A549 (cell line): ENCODE measurements around the gene AKR7A3. TPM values are rescaled to one million over a fixed set of nuclear protein-coding genes. Genes with fewer than 3 reads are reported as not detected.

Source experiments
- ATAC-seq, 2 experiments: fragments of 200-7000 bp in 1 of 2; fragments of >200 bp in 1 of 2; cut with Nextera tagmentation in 1 of 2; cut with Tn5 transposase in 1 of 2; 3 replicates each; pipeline versions ENCODE4 v1.8.0 to v1.9.1; 2018 to 2020; ENCODE audit warnings: mild to moderate bottlenecking in 1 of 2, moderate library complexity in 1 of 2
- CTCF ChIA-PET: fragments of 300-600 bp; sonication (Branson Sonifier 250); formaldehyde crosslinking; extraction: SDS; loops from one replicate; lab custom pipeline; 2021; ENCODE audit warnings: antibody characterized with exemption, inconsistent platforms; lab: Yijun Ruan, JAX
- POLR2A ChIA-PET: fragments of 350-600 bp; formaldehyde crosslinking; extraction: SDS; loops from one replicate; lab custom pipeline; 2021; ENCODE audit warnings: antibody characterized with exemption, inconsistent platforms; lab: Yijun Ruan, JAX
- DNase-seq, 2 experiments: peaks; one replicate each; pipeline versions ENCODE4 v3.0.0 to v3.0.0-alpha.2; 2011 to 2016; ENCODE audit warnings: low read depth in 1 of 2, low spot score in 1 of 2
- FAIRE-seq: peaks from 2 replicates; lab custom pipeline; 2011; peaks lifted over from hg19 to GRCh38; lab: Jason Lieb, UNC
- H3K27ac ChIP-seq, 2 experiments: fragments of >200 bp; sonication (Bioruptor Twin); formaldehyde crosslinking; 3 replicates each; pipeline ENCODE4 v1.5.1; 2016 to 2017
- H3K4me1 ChIP-seq: fragments of >200 bp; sonication (Bioruptor Twin); formaldehyde crosslinking; 3 replicates; pipeline ENCODE4 v1.6.1; 2016
- H3K4me2 ChIP-seq: fragments of >200 bp; sonication (Bioruptor Twin); formaldehyde crosslinking; 3 replicates; pipeline ENCODE4 v1.6.1; 2016
- H3K4me3 ChIP-seq: fragments of >200 bp; sonication (Bioruptor Twin); formaldehyde crosslinking; 3 replicates; pipeline ENCODE4 v1.5.1; 2016
- H3K9me3 ChIP-seq: fragments of >200 bp; sonication (Bioruptor Twin); formaldehyde crosslinking; 3 replicates; pipeline ENCODE4 v1.6.1; 2016
- BCL3 ChIP-seq: fragments of >200 bp; sonication (Bioruptor Twin); formaldehyde crosslinking; IDR thresholded peaks from 3 replicates; pipeline ENCODE4 v1.6.1; 2016
- CBX2 ChIP-seq: fragments of 200-600 bp; sonication (generic); IDR thresholded peaks from 2 replicates; pipeline ENCODE4 v1.6.1; 2016; ENCODE audit warnings: low read depth, mild to moderate bottlenecking, borderline replicate concordance
- CBX8 ChIP-seq: fragments of 200-600 bp; sonication (generic); IDR thresholded peaks from 2 replicates; pipeline ENCODE4 v1.6.1; 2016
- CEBPB ChIP-seq, 2 experiments: fragments of >200 bp in 1 of 2; sonication (Bioruptor Twin) in 1 of 2; formaldehyde crosslinking in 1 of 2; IDR thresholded peaks; 2 replicates each; pipeline ENCODE4 v1.6.1; 2012 to 2016
- CHD4 ChIP-seq: fragments of 200-600 bp; sonication (generic); IDR thresholded peaks from 2 replicates; pipeline ENCODE4 v1.6.1; 2016; ENCODE audit warnings: antibody characterized with exemption, mild to moderate bottlenecking, borderline replicate concordance
- EHF ChIP-seq: fragments of 250-450 bp; sonication (Bioruptor Pico); IDR thresholded peaks from 2 replicates; pipeline ENCODE4 v1.5.0; 2020; ENCODE audit warnings: mild to moderate bottlenecking
- EHMT2 ChIP-seq: fragments of 200-600 bp; sonication (generic); IDR thresholded peaks from 2 replicates; pipeline ENCODE4 v1.6.1; 2016; ENCODE audit warnings: antibody characterized with exemption, low read depth, mild to moderate bottlenecking, moderate library complexity
- EP300 ChIP-seq, 2 experiments: fragments of >200 bp; sonication (Bioruptor Twin); formaldehyde crosslinking; IDR thresholded peaks; 2 replicates in 1 of 2; 3 replicates in 1 of 2; pipeline ENCODE4 v1.6.1; 2016 to 2017
- FOSL2 ChIP-seq, 2 experiments: fragments of 450-650 bp in 1 of 2; fragments of >200 bp in 1 of 2; sonication (Bioruptor Twin) in 1 of 2; formaldehyde crosslinking; IDR thresholded peaks; 2 replicates each; pipeline versions ENCODE4 v1.5.0 to v1.6.1; 2016 to 2020; ENCODE audit warnings: mild to moderate bottlenecking in 1 of 2, moderate library complexity in 1 of 2
- HEYL ChIP-seq: fragments of 250-450 bp; sonication (Bioruptor Pico); IDR thresholded peaks from 2 replicates; pipeline ENCODE4 v1.8.0; 2021; ENCODE audit warnings: mild to moderate bottlenecking, moderate library complexity
- HOXB13 ChIP-seq: fragments of 250-450 bp; sonication (Bioruptor Pico); IDR thresholded peaks from 2 replicates; pipeline ENCODE4 v1.5.0; 2020; ENCODE audit warnings: low read depth, mild to moderate bottlenecking, moderate library complexity
- HOXB5 ChIP-seq: fragments of 250-450 bp; sonication (Bioruptor Pico); IDR thresholded peaks from 2 replicates; pipeline ENCODE4 v1.5.0; 2020; ENCODE audit warnings: mild to moderate bottlenecking, moderate library complexity
- JUNB ChIP-seq: fragments of >200 bp; sonication (Bioruptor Twin); formaldehyde crosslinking; IDR thresholded peaks from 2 replicates; pipeline ENCODE4 v1.6.1; 2016
- KDM1A ChIP-seq: fragments of 200-600 bp; sonication (generic); IDR thresholded peaks from 2 replicates; pipeline ENCODE4 v1.6.1; 2016; ENCODE audit warnings: low read depth, mild to moderate bottlenecking
- KDM5A ChIP-seq: fragments of 200-600 bp; sonication (generic); IDR thresholded peaks from 2 replicates; pipeline ENCODE4 v1.6.1; 2016; ENCODE audit warnings: antibody characterized with exemption, mild to moderate bottlenecking
- MAFK ChIP-seq: fragments of 450-650 bp; IDR thresholded peaks from 2 replicates; pipeline ENCODE4 v1.6.1; 2014; ENCODE audit not compliant: partially characterized antibody
- NFE2L2 ChIP-seq: fragments of 150-350 bp; conservative IDR thresholded peaks from 2 replicates; pipeline ENCODE4 v1.6.1; 2014; ENCODE audit warnings: low read length
- POLR2A ChIP-seq: IDR thresholded peaks from 2 replicates; pipeline ENCODE4 v1.6.1; 2012; ENCODE audit warnings: mild to moderate bottlenecking, low read length
- POLR2AphosphoS2 ChIP-seq: conservative IDR thresholded peaks from 2 replicates; pipeline ENCODE4 v1.6.1; 2012; ENCODE audit warnings: low read length, improper control_type of control experiment, inconsistent platforms
- RCOR1 ChIP-seq: fragments of 150-350 bp; IDR thresholded peaks from 2 replicates; pipeline ENCODE4 v1.6.1; 2014; ENCODE audit warnings: antibody characterized with exemption, low read length, low read depth
- RNF2 ChIP-seq: fragments of 200-600 bp; sonication (generic); IDR thresholded peaks from 2 replicates; pipeline ENCODE4 v1.6.1; 2016; ENCODE audit warnings: low read depth, mild to moderate bottlenecking, antibody characterized with exemption, moderate library complexity, borderline replicate concordance
- SMC3 ChIP-seq: fragments of >200 bp; sonication (Bioruptor Twin); formaldehyde crosslinking; IDR thresholded peaks from 3 replicates; pipeline ENCODE4 v1.6.1; 2018; ENCODE audit warnings: inconsistent platforms
- SREBF2 ChIP-seq: fragments of 450-650 bp; IDR thresholded peaks from 2 replicates; pipeline ENCODE4 v1.6.1; 2014; ENCODE audit warnings: mild to moderate bottlenecking, moderate library complexity
- TFCP2L1 ChIP-seq: fragments of 250-450 bp; sonication (Bioruptor Pico); IDR thresholded peaks from 2 replicates; pipeline ENCODE4 v1.5.0; 2021; ENCODE audit warnings: mild to moderate bottlenecking
- USF2 ChIP-seq: fragments of 450-650 bp; IDR thresholded peaks from 2 replicates; pipeline ENCODE4 v1.6.1; 2014; ENCODE audit warnings: antibody characterized with exemption
- ZSCAN20 ChIP-seq: fragments of 250-450 bp; sonication (Bioruptor Pico); IDR thresholded peaks from 2 replicates; pipeline ENCODE4 v1.8.0; 2022; ENCODE audit warnings: mild to moderate bottlenecking, moderate library complexity
- WGBS: methylation state at CpG from one replicate; pipeline ENCODE4 v1.1.6; 2017; ENCODE audit errors: missing lambda C conversion rate; 5-methylcytosine and 5-hydroxymethylcytosine counted together
- polyA plus RNA-seq, 4 experiments: library from polyadenylated mRNA; depleted of rRNA in 3 of 4; stranded (reverse); fragments of >200 nt; fragmentation: RNase III in 1 of 4; extraction: RNeasy Plus Mini Kit Qiagen cat#74134 plus additional on column Dnase treatment in 1 of 4; gene quantifications; 2 replicates in 3 of 4; 3 replicates in 1 of 4; pipeline ENCODE4 v1.2.3, GENCODE V29; 2011 to 2017
- TF ChIP-seq, protein P1 (sequence below): fragments of 250-450 bp; sonication (Bioruptor Pico); IDR thresholded peaks from 2 replicates; pipeline ENCODE4 v1.5.0; 2020; ENCODE audit warnings: low read depth, mild to moderate bottlenecking, moderate library complexity
- TF ChIP-seq, protein P2 (sequence below): IDR thresholded peaks from 2 replicates; pipeline ENCODE4 v1.6.1; 2012

The AKR7A3 gene
- polyA plus RNA-seq, 2 of the 4 experiments (the other 2 are of a cell fraction) = 0.10 to 0.21 TPM

- CTCF ChIA-PET = no interaction called here
- no peak for FAIRE-seq
Observed at GRCh38 chr1:19284881-19285280, 3.7 kb downstream of the AKR7A3 start.

DNA sequence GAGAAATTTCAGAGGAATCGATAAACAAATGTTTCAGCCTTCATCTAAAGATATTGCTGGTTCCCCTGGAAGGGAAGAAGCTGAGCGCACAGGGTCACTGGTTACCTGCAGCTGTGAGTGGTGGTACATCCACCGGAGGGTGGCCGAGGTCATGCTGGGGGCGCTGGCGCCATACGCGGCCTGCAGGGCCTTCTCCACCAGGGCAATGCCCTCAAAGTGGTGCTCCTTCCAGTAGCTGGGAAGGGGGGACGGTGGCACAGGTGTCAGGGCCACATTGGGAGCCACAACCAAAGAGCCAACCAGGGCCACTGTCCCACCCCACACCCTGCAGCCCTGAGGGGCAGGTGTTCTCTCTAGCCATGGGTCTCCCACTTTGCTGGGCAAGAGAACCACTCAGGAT, 4.7 kb downstream of the AKR7A3 start:
- CTCF ChIA-PET = interaction anchor here (1.0 to 1.5 kb wide), 3 partner anchors 10 to 23 kb away, joined by 3 read pairs; no protein-coding TSS in a partner anchor
- ATAC-seq (no peak), DNase-seq (no peak), FAIRE-seq (no peak)
- WGBS = 89% methylated on average over 8 of the region's 9 CpGs
- no peaks in the 10 kb centered on the region for H3K9me3 ChIP-seq
- TF ChIP-seq BCL3 (no peak), POLR2AphosphoS2 (no peak), ZSCAN20 (CRISPR knock-in tag) (no peak), KDM1A (no peak), RNF2 (no peak), HOXB5 (CRISPR knock-in tag) (no peak), EHMT2 (no peak), HOXB13 (CRISPR knock-in tag) (no peak), MAFK (no peak), EP300 (IDR thresholded peaks at IDR 0.05) (no peak), TFCP2L1 (CRISPR knock-in tag) (no peak), FOSL2 (IDR thresholded peaks at IDR 0.05) (no peak), FOSL2 (CRISPR knock-in tag; IDR thresholded peaks at IDR 0.05) (no peak), USF2 (no peak)
- TF ChIP-seq, protein P1, sequence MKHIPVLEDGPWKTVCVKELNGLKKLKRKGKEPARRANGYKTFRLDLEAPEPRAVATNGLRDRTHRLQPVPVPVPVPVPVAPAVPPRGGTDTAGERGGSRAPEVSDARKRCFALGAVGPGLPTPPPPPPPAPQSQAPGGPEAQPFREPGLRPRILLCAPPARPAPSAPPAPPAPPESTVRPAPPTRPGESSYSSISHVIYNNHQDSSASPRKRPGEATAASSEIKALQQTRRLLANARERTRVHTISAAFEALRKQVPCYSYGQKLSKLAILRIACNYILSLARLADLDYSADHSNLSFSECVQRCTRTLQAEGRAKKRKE (CRISPR knock-in tag) = no peak
- TF ChIP-seq, protein P2, sequence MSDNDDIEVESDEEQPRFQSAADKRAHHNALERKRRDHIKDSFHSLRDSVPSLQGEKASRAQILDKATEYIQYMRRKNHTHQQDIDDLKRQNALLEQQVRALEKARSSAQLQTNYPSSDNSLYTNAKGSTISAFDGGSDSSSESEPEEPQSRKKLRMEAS = no peak
- TF ChIP-seq, all 56 proteins: peak for 0
- Histone ChIP-seq H3K4me1 (no peaks in the 10 kb centered on the region), H3K4me3 (no peak overlapping the region), H3K4me2 (no peak overlapping the region), H3K27ac (no peak overlapping the region)
- POLR2A ChIA-PET = no interaction called here

More at GRCh38 chr1:19284881-19285280, 3.7 kb downstream of the AKR7A3 start:
- DNase-seq = no peak
- ATAC-seq = no peak
- Histone ChIP-seq H3K9me3 (no peaks in the 10 kb centered on the region), H3K4me3 (no peak overlapping the region), H3K4me2 (no peak overlapping the region), H3K4me1 (no peaks in the 10 kb centered on the region)
- POLR2A ChIA-PET = no interaction called here
- no peak for TF ChIP-seq KDM5A
- TF ChIP-seq CEBPB (IDR thresholded peaks at IDR 0.05) = no peak
- TF ChIP-seq CBX2 = no peak
- no peak for TF ChIP-seq BCL3
- TF ChIP-seq JUNB = no peak
- TF ChIP-seq, all 56 proteins: peak for 0
- 90% methylated on average over 5 of the region's 8 CpGs for WGBS
- no peak overlapping the region for H3K27ac ChIP-seq

DNA sequence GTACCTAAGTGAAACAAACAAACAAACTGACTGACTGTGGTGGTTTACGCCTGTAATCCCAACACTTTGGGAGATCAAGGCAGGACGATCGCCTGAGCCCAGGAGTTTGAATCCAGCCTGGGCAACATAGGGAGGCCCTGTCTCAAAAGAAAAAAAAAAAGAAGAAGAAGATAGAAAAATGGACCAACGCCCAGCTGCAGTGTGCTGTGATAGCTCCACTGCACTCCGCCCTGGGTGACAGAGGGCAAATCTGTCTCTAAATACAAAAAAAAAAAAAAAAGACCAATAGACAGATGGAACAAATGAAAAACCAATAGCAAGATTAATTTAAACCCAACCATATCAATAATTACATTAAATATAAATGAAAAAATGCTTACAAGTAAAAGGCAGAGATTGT, 13.9 kb downstream of the AKR7A3 start:
- ATAC-seq (no peak), FAIRE-seq (no peak), DNase-seq (no peak)
- Histone ChIP-seq H3K4me2 (no peak overlapping the region), H3K9me3 (no peaks in the 10 kb centered on the region), H3K4me1 (no peaks in the 10 kb centered on the region), H3K4me3 (no peak overlapping the region), H3K27ac (no peak overlapping the region)
- ChIA-PET POLR2A (no interaction called here), CTCF (interaction anchor here (0.6 kb wide), 1 partner anchor 1601 kb away, joined by 3 read pairs; no protein-coding TSS in a partner anchor)
- 83% methylated on average over 5 of the region's 5 CpGs for WGBS
- TF ChIP-seq MAFK = no peak
- no peak for TF ChIP-seq SREBF2
- TF ChIP-seq POLR2A = no peak
- TF ChIP-seq RCOR1 = no peak
- TF ChIP-seq, protein P1 (CRISPR knock-in tag) = no peak
- TF ChIP-seq SMC3 = no peak
- no peak for TF ChIP-seq JUNB
- TF ChIP-seq CHD4 = no peak
- TF ChIP-seq HOXB5 (CRISPR knock-in tag) = no peak
- TF ChIP-seq CEBPB (IDR thresholded peaks at IDR 0.05) = no peak
- no peak for TF ChIP-seq HEYL (CRISPR knock-in tag)
- no peak for TF ChIP-seq USF2
- no peak for TF ChIP-seq NFE2L2
- TF ChIP-seq CBX8 = no peak
- no peak for TF ChIP-seq EHF (CRISPR knock-in tag)
